IMR-90 (cell line): ENCODE data around the gene KCNF1. TPM values are rescaled to one million over a fixed set of nuclear protein-coding genes. Genes with fewer than 3 reads are reported as not detected.

Experiments used
- ATAC-seq: fragments of 200-7000 bp; cut with Tn5 transposase; 2 replicates; pipeline ENCODE4 v1.9.1; 2020; ENCODE audit warnings: low read depth, mild to moderate bottlenecking, moderate library complexity
- BruUV-seq: library from RNA; stranded (reverse); fragments of 400-500 nt; replicated peaks from 2 replicates; lab custom pipeline; 2021; lab: Mats Ljungman, UMichigan
- CTCF ChIA-PET: fragments of 300-600 bp; formaldehyde crosslinking; extraction: SDS; loops from one replicate; lab custom pipeline; 2021; ENCODE audit warnings: antibody characterized with exemption; lab: Yijun Ruan, JAX
- POLR2A ChIA-PET: fragments of 300-600 bp; sonication (Branson Sonifier 250); formaldehyde crosslinking; loops from one replicate; lab custom pipeline; 2022; ENCODE audit warnings: antibody characterized with exemption; ENCODE audit not compliant: unreplicated experiment; lab: Charles Lee
- DNase-seq: peaks from one replicate; pipeline ENCODE4 v3.0.0; 2013
- H2AFZ ChIP-seq: replicated peaks from 2 replicates; pipeline ENCODE3; 2013; ENCODE audit warnings: low read length, mild to moderate bottlenecking; ENCODE audit not compliant: poor library complexity
- H2AK5ac ChIP-seq: 2 replicates; pipeline ENCODE4 v1.6.1; 2013; ENCODE audit warnings: low read depth, low read length, inconsistent platforms
- H2AK9ac ChIP-seq: replicated peaks from 2 replicates; pipeline ENCODE3; 2013; ENCODE audit warnings: mild to moderate bottlenecking, low read depth, low read length, moderate library complexity; ENCODE audit not compliant: poor library complexity
- H2BK120ac ChIP-seq: 2 replicates; pipeline ENCODE4 v1.6.1; 2013; ENCODE audit warnings: low read depth, low read length, inconsistent platforms
- H2BK15ac ChIP-seq: 3 replicates; pipeline ENCODE4 v1.6.1; 2013; ENCODE audit warnings: low read depth, low read length, inconsistent platforms
- H2BK20ac ChIP-seq: 2 replicates; pipeline ENCODE4 v1.6.1; 2013; ENCODE audit warnings: low read depth, mild to moderate bottlenecking, inconsistent platforms, low read length, moderate library complexity
- H2BK5ac ChIP-seq: 2 replicates; pipeline ENCODE4 v1.6.1; 2013; ENCODE audit warnings: mild to moderate bottlenecking, low read depth, low read length, inconsistent platforms; ENCODE audit not compliant: poor library complexity, severe bottlenecking
- H3K14ac ChIP-seq: replicated peaks from 2 replicates; pipeline ENCODE4 v1.6.1; 2013; ENCODE audit warnings: low read depth, low read length, inconsistent platforms
- H3K18ac ChIP-seq: 2 replicates; pipeline ENCODE4 v1.6.1; 2013; ENCODE audit warnings: low read depth, low read length, control low read depth
- H3K23ac ChIP-seq: 2 replicates; pipeline ENCODE4 v1.6.1; 2013; ENCODE audit warnings: low read depth, low read length, inconsistent platforms
- H3K27ac ChIP-seq: 2 replicates; pipeline ENCODE4 v1.5.1; 2013; ENCODE audit warnings: mild to moderate bottlenecking, control low read depth, low read length; ENCODE audit not compliant: insufficient read depth
- H3K27me3 ChIP-seq: 2 replicates; pipeline ENCODE4 v1.6.1; 2013; ENCODE audit warnings: low read length; ENCODE audit not compliant: control insufficient read depth, insufficient read depth
- H3K36me3 ChIP-seq: 2 replicates; pipeline ENCODE4 v1.6.1; 2013; ENCODE audit warnings: low read length, mixed read lengths; ENCODE audit not compliant: control insufficient read depth, insufficient read depth
- H3K4ac ChIP-seq: 2 replicates; pipeline ENCODE4 v1.6.1; 2013; ENCODE audit warnings: low read depth, low read length, inconsistent platforms
- H3K4me1 ChIP-seq: 2 replicates; pipeline ENCODE4 v1.6.1; 2013; ENCODE audit warnings: low read length, mixed read lengths; ENCODE audit not compliant: control insufficient read depth, insufficient read depth
- H3K4me2 ChIP-seq: 2 replicates; pipeline ENCODE4 v1.6.1; 2013; ENCODE audit warnings: low read depth, mild to moderate bottlenecking, control low read depth, low read length, moderate library complexity
- H3K4me3 ChIP-seq: 2 replicates; pipeline ENCODE4 v1.5.1; 2013; ENCODE audit warnings: low read depth, mild to moderate bottlenecking, control low read depth, low read length, moderate library complexity; ENCODE audit not compliant: insufficient read depth
- H3K56ac ChIP-seq: 2 replicates; pipeline ENCODE4 v1.6.1; 2013; ENCODE audit warnings: low read length, inconsistent platforms; ENCODE audit not compliant: insufficient read depth; ENCODE audit errors: extremely low read depth
- H3K79me1 ChIP-seq, 2 experiments: 2 replicates each; pipeline ENCODE4 v1.6.1; 2013; ENCODE audit warnings: low read length in 2 of 2, inconsistent platforms in 1 of 2, low read depth in 1 of 2
- H3K9ac ChIP-seq: 2 replicates; pipeline ENCODE4 v1.6.1; 2013; ENCODE audit warnings: low read depth, low read length, control low read depth
- H3K9me1 ChIP-seq: 2 replicates; pipeline ENCODE4 v1.6.1; 2013; ENCODE audit warnings: low read length, inconsistent platforms; ENCODE audit not compliant: insufficient read depth
- H3K9me3 ChIP-seq: 2 replicates; pipeline ENCODE4 v1.6.1; 2013; ENCODE audit warnings: low read length; ENCODE audit not compliant: control insufficient read depth, insufficient read depth
- H4K20me1 ChIP-seq: 2 replicates; pipeline ENCODE4 v1.6.1; 2013; ENCODE audit warnings: low read length, inconsistent platforms; ENCODE audit not compliant: insufficient read depth
- H4K5ac ChIP-seq: 2 replicates; pipeline ENCODE4 v1.6.1; 2013; ENCODE audit warnings: mild to moderate bottlenecking, low read depth, low read length, control low read depth
- H4K8ac ChIP-seq, 2 experiments: 2 replicates each; pipeline ENCODE4 v1.6.1; 2013; ENCODE audit warnings: low read depth in 2 of 2, low read length in 2 of 2, control low read depth in 1 of 2, inconsistent platforms in 1 of 2
- H4K91ac ChIP-seq: 2 replicates; pipeline ENCODE4 v1.6.1; 2013; ENCODE audit warnings: low read depth, low read length, inconsistent platforms; ENCODE audit not compliant: insufficient read depth
- BHLHE40 ChIP-seq: fragments of 150-350 bp; IDR thresholded peaks from 2 replicates; pipeline ENCODE4 v1.6.1; 2016; ENCODE audit warnings: mild to moderate bottlenecking, low read depth, low read length
- CEBPB ChIP-seq: IDR thresholded peaks from 2 replicates; pipeline ENCODE4 v1.6.1; 2012; ENCODE audit warnings: low read depth, low read length, improper control_type of control experiment
- CHD1 ChIP-seq: IDR thresholded peaks from 2 replicates; pipeline ENCODE4 v1.6.1; 2012; ENCODE audit warnings: low read depth, low read length, improper control_type of control experiment
- CTCF ChIP-seq: conservative IDR thresholded peaks from 2 replicates; pipeline ENCODE4 v1.5.1; 2012; ENCODE audit warnings: mild to moderate bottlenecking, low read depth, low read length, improper control_type of control experiment
- FOS ChIP-seq: fragments of 150-350 bp; IDR thresholded peaks from 2 replicates; pipeline ENCODE4 v1.6.1; 2016; ENCODE audit warnings: low read depth, low read length
- MAFK ChIP-seq: IDR thresholded peaks from 2 replicates; pipeline ENCODE4 v1.6.1; 2012; ENCODE audit warnings: low read depth, low read length, improper control_type of control experiment
- MAZ ChIP-seq: IDR thresholded peaks from 2 replicates; pipeline ENCODE4 v1.6.1; 2012; ENCODE audit warnings: low read depth, mild to moderate bottlenecking, low read length, improper control_type of control experiment, moderate library complexity, borderline replicate concordance
- MXI1 ChIP-seq: IDR thresholded peaks from 2 replicates; pipeline ENCODE4 v1.6.1; 2012; ENCODE audit warnings: low read depth, mild to moderate bottlenecking, low read length, moderate library complexity, borderline replicate concordance
- POLR2A ChIP-seq: IDR thresholded peaks from 2 replicates; pipeline ENCODE4 v1.6.1; 2012; ENCODE audit warnings: mild to moderate bottlenecking, low read depth, low read length
- RCOR1 ChIP-seq: IDR thresholded peaks from 2 replicates; pipeline ENCODE4 v1.6.1; 2012; ENCODE audit warnings: mild to moderate bottlenecking, low read length, improper control_type of control experiment; ENCODE audit not compliant: insufficient replicate concordance
- RFX5 ChIP-seq: IDR thresholded peaks from 2 replicates; pipeline ENCODE4 v1.8.0; 2012; ENCODE audit warnings: low read depth, mild to moderate bottlenecking, low read length, moderate library complexity
- USF2 ChIP-seq: fragments of 150-350 bp; IDR thresholded peaks from 2 replicates; pipeline ENCODE4 v1.6.1; 2017; ENCODE audit warnings: mild to moderate bottlenecking, antibody characterized with exemption, low read length, low read depth
- WGBS, 2 experiments: methylation state at CpG; one replicate each; pipeline versions ENCODE4 v1.1.5 to v1.1.7; 2013; ENCODE audit warnings: missing lambda C conversion rate in 2 of 2; ENCODE audit not compliant: insufficient read length in 1 of 2; ENCODE audit errors: extremely low coverage in 2 of 2; 5-methylcytosine and 5-hydroxymethylcytosine counted together
- dilution Hi-C: fragments of 300-500 bp; cut with HindIII; formaldehyde crosslinking; loops from one replicate; pipeline ENCODE4 v1.14.3; 2018; ENCODE audit warnings: low sequenced_read_pairs; ENCODE audit not compliant: unreplicated experiment
- in situ Hi-C: fragments of 300-500 bp; cut with MboI; formaldehyde crosslinking; loops from 3 replicates; pipeline ENCODE4 v1.14.3; 2019; ENCODE audit warnings: low sequenced_read_pairs, inconsistent platforms, mixed read lengths
- intact Hi-C: fragments of 100-400 bp; cut with micrococcal nuclease; formaldehyde crosslinking; loops from 2 replicates; pipeline ENCODE4 v1.10.0; 2022
- polyA plus RNA-seq, 3 experiments: library from polyadenylated mRNA; depleted of rRNA; stranded (reverse); fragments of >200 nt; gene quantifications; 2 replicates each; pipeline ENCODE4 v1.2.3, GENCODE V29; 2012; ENCODE audit warnings: low replicate concordance in 1 of 3
- total RNA-seq: library from RNA; depleted of rRNA; stranded (reverse); fragments of >200 nt; gene quantifications from 2 replicates; pipeline ENCODE4 v1.2.3, GENCODE V29; 2012

Gene KCNF1
- total and polyA plus RNA-seq, 2 of the 4 experiments (the other 2 are of a cell fraction), result 0.54 to 1.4 TPM

- 0 out of 2 replicates have a peak, but pooled peaks cover 2% of the 10 kb centered on the region for H3K9me3 ChIP-seq
- H3K9me1 ChIP-seq, result peaks cover 3% of the 10 kb centered on the region; the same call in 1 of the 2 replicates
- no peak overlapping the region for H2AK9ac ChIP-seq
- H4K20me1 ChIP-seq, result no peaks in the 10 kb centered on the region
- H3K14ac ChIP-seq, result no peak overlapping the region
- H2BK5ac ChIP-seq, result no peak overlapping the region
- in situ Hi-C loops (no loop called here), intact Hi-C loops (no loop called here), dilution Hi-C loops (no loop called here)
- H2BK120ac ChIP-seq, result no peak overlapping the region
- H4K5ac ChIP-seq, result no peak overlapping the region
- H3K79me1 ChIP-seq, result no peaks in the 10 kb centered on the region
- H2AK5ac ChIP-seq, result no peak overlapping the region
- no peak for ATAC-seq
- no peak for TF ChIP-seq FOS
- TF ChIP-seq USF2, result no peak
- TF ChIP-seq MXI1, result no peak
- TF ChIP-seq POLR2A, result no peak
- no peak for TF ChIP-seq MAFK
- TF ChIP-seq RFX5, result no peak
- no peak for TF ChIP-seq BHLHE40
- TF ChIP-seq CEBPB, result no peak
- no peak for TF ChIP-seq MAZ
- TF ChIP-seq CTCF, result no peak
- no peak for TF ChIP-seq CHD1
- TF ChIP-seq RCOR1, result no peak
- H3K27ac ChIP-seq, result no peak overlapping the region
- no peak overlapping the region for H4K8ac ChIP-seq
- no peaks in the 10 kb centered on the region for H3K4me1 ChIP-seq
- no peak overlapping the region for H2BK20ac ChIP-seq
- H3K4ac ChIP-seq, result no peak overlapping the region
- no peak overlapping the region for H3K4me2 ChIP-seq
- no peak overlapping the region for H3K23ac ChIP-seq
- no peak overlapping the region for H3K9ac ChIP-seq
- no peak overlapping the region for H2AFZ ChIP-seq
- H3K18ac ChIP-seq, result no peak overlapping the region
- H4K91ac ChIP-seq, result no peak overlapping the region
- no peak overlapping the region for H2BK15ac ChIP-seq
- no TSS peak for BruUV-seq
- H3K56ac ChIP-seq, result no peak overlapping the region
- H3K4me3 ChIP-seq, result no peak overlapping the region
- DNase-seq, result no peak
- CTCF ChIA-PET, result interaction anchor here (0.8 kb wide), 1 partner anchor 38 kb away, joined by 4 read pairs; no protein-coding TSS in a partner anchor
- POLR2A ChIA-PET, result no interaction called here
- H3K27me3 ChIP-seq, result no peaks in the 10 kb centered on the region
- WGBS, 2 experiments, result no CpG with 5 or more reads among the region's 3 CpGs
- H3K36me3 ChIP-seq, result no peaks in the 10 kb centered on the region
Observed at GRCh38 chr2:10876394-10876793, 35.3 kb upstream of the KCNF1 start.
